HG02870 (cell line): ENCODE data around the gene OTUB2.
A peak's percentile ranks its signal among the peaks of the same experiment; 100 is the strongest.
"Not testable (repeated sequence)": the region's sequence is repeated elsewhere in the genome, so short reads cannot be mapped to it uniquely, and the experiment has no call there.

Experiments
- ATAC-seq: cut with Tn5 transposase; IDR thresholded peaks from one replicate; pipeline ENCODE4 v1.9.1; 2021; ENCODE audit warnings: mild to moderate bottlenecking, moderate library complexity; ENCODE audit not compliant: unreplicated experiment

The OTUB2 gene

GRCh38 chr14:94052662-94053061 lies 26.5 kb downstream of the OTUB2 start:
- ATAC-seq: no peak

GRCh38 chr14:94054401-94054800 lies 28.3 kb downstream of the OTUB2 start:
- ATAC-seq: no peak

GRCh38 chr14:94054936-94055335 lies 28.8 kb downstream of the OTUB2 start:
- no peak for ATAC-seq

GRCh38 chr14:94056579-94057308 lies 30.6 kb downstream of the OTUB2 start:
- ATAC-seq: peak; percentile 73

- ATAC-seq: peak; percentile 40
Measured at GRCh38 chr14:94058128-94058673, 32.1 kb downstream of the OTUB2 start.

- no peak for ATAC-seq
Measured at GRCh38 chr14:94058674-94059138, 32.6 kb downstream of the OTUB2 start.

- ATAC-seq: no peak
Measured at GRCh38 chr14:94059998-94060397, 33.9 kb downstream of the OTUB2 start.

- ATAC-seq: no peak
Measured at GRCh38 chr14:94062344-94062940, 36.3 kb downstream of the OTUB2 start.

GRCh38 chr14:94066089-94066676 lies 40.0 kb downstream of the OTUB2 start:
- no peak for ATAC-seq

- not testable (repeated sequence) for ATAC-seq
Measured at GRCh38 chr14:94072076-94072475, 45.9 kb downstream of the OTUB2 start.

- ATAC-seq: no peak
Measured at GRCh38 chr14:94074534-94074933, 48.4 kb downstream of the OTUB2 start.

- no peak for ATAC-seq
Measured at GRCh38 chr14:94075008-94075407, 48.9 kb downstream of the OTUB2 start.

- no peak for ATAC-seq
Measured at GRCh38 chr14:94077111-94077821, 51.1 kb downstream of the OTUB2 start.

GRCh38 chr14:94077823-94078222 lies 51.7 kb downstream of the OTUB2 start:
- ATAC-seq: no peak

- ATAC-seq: no peak
Measured at GRCh38 chr14:94079891-94080620, 53.9 kb downstream of the OTUB2 start.

GRCh38 chr14:94080621-94081385 lies 54.7 kb downstream of the OTUB2 start, which contains the start of the genes DDX24 and IFI27L1:
DDX24 (minus strand) TSS chr14:94081202; CDS start chr14:94079742, 1,460 bp downstream.
IFI27L1 (plus strand) TSS chr14:94081310; CDS start chr14:94096938, 15,628 bp downstream.
- peak; percentile 97 for ATAC-seq

GRCh38 chr14:94081386-94081820 lies 55.3 kb downstream of the OTUB2 start:
- ATAC-seq: no peak

- ATAC-seq: no peak
Measured at GRCh38 chr14:94087891-94088290, 61.8 kb downstream of the OTUB2 start.

GRCh38 chr14:94088516-94088915 lies 62.4 kb downstream of the OTUB2 start:
- ATAC-seq: no peak
